KG1 (cell line): ENCODE measurements around the gene DMC1.
"Not testable (repeated sequence)": the region's sequence is repeated elsewhere in the genome, so short reads cannot be mapped to it uniquely, and the experiment has no call there.

Experiments
- DNase-seq: peaks from one replicate; lab custom pipeline; 2025; lab: John Stamatoyannopoulos, UW

DMC1 gene

GRCh38 chr22:38497869-38498268 is 72.1 kb downstream of the DMC1 start:
- no peak for DNase-seq

GRCh38 chr22:38494939-38495338 is 75.0 kb downstream of the DMC1 start:
- no peak for DNase-seq

- DNase-seq, result no peak
These were observed 75.5 kb downstream of the DMC1 start for GRCh38 chr22:38494498-38494897.

GRCh38 chr22:38491707-38492348 is 78.2 kb downstream of the DMC1 start:
- no peak for DNase-seq

GRCh38 chr22:38490915-38491314 is 79.1 kb downstream of the DMC1 start:
- DNase-seq, result no peak

GRCh38 chr22:38490475-38490874 is 79.5 kb downstream of the DMC1 start:
- no peak for DNase-seq

- DNase-seq, result no peak
These were observed 80.3 kb downstream of the DMC1 start for GRCh38 chr22:38489561-38490145.

- DNase-seq, result no peak
These were observed 80.8 kb downstream of the DMC1 start for GRCh38 chr22:38489142-38489541.

GRCh38 chr22:38487946-38488345 is 82.0 kb downstream of the DMC1 start:
- no peak for DNase-seq

GRCh38 chr22:38485783-38486182 is 84.2 kb downstream of the DMC1 start:
- no peak for DNase-seq

GRCh38 chr22:38484244-38484643 is 85.7 kb downstream of the DMC1 start:
- no peak for DNase-seq

GRCh38 chr22:38482662-38483308 is 87.2 kb downstream of the DMC1 start:
- DNase-seq, result no peak

- no peak for DNase-seq
These were observed 88.1 kb downstream of the DMC1 start for GRCh38 chr22:38481871-38482332.

GRCh38 chr22:38481162-38481870 is 88.7 kb downstream of the DMC1 start:
- DNase-seq, result no peak

GRCh38 chr22:38479096-38479837 is 90.7 kb downstream of the DMC1 start:
- no peak for DNase-seq

- no peak for DNase-seq
These were observed 92.4 kb downstream of the DMC1 start for GRCh38 chr22:38477585-38477984.

- DNase-seq, result no peak
These were observed 95.9 kb downstream of the DMC1 start for GRCh38 chr22:38474003-38474607.

- no peak for DNase-seq
These were observed 98.7 kb downstream of the DMC1 start for GRCh38 chr22:38471237-38471636.

GRCh38 chr22:38470179-38470578 is 99.8 kb downstream of the DMC1 start:
- not testable (repeated sequence) for DNase-seq

GRCh38 chr22:38469306-38469781 is 100.6 kb downstream of the DMC1 start:
- no peak for DNase-seq
